H1 (cell line): ENCODE results near the gene BAZ2B. TPM values are rescaled to one million over a fixed set of nuclear protein-coding genes. Genes with fewer than 3 reads are reported as not detected.

Experiments used
- CTCF ChIA-PET: fragments of 300-600 bp; sonication (Branson Sonifier 250); formaldehyde crosslinking; loops from one replicate; lab custom pipeline; 2021; ENCODE audit not compliant: partially characterized antibody; lab: Charles Lee
- POLR2A ChIA-PET: fragments of 300-600 bp; sonication (Branson Sonifier 250); formaldehyde crosslinking; loops from one replicate; lab custom pipeline; 2021; ENCODE audit warnings: inconsistent platforms; ENCODE audit not compliant: partially characterized antibody; lab: Charles Lee
- DNase-seq, 2 experiments: peaks; one replicate each; pipeline versions ENCODE4 v3.0.0 to v3.0.0-alpha.2; 2010 to 2022; ENCODE audit warnings: low spot score in 2 of 2, low read depth in 1 of 2, mixed read lengths in 1 of 2
- FAIRE-seq: peaks from 2 replicates; lab custom pipeline; 2011; peaks lifted over from hg19 to GRCh38; lab: Jason Lieb, UNC
- H2AFZ ChIP-seq: 2 replicates; pipeline ENCODE4 v1.8.1; 2012; ENCODE audit warnings: low read length, inconsistent platforms
- H2AK5ac ChIP-seq: 2 replicates; pipeline ENCODE4 v1.6.1; 2013; ENCODE audit warnings: low read depth, low read length
- H2BK120ac ChIP-seq: replicated peaks from 2 replicates; pipeline ENCODE3; 2013; ENCODE audit warnings: low read depth, low read length, inconsistent platforms
- H2BK12ac ChIP-seq: 2 replicates; pipeline ENCODE4 v1.6.1; 2013; ENCODE audit warnings: low read depth, low read length
- H2BK15ac ChIP-seq: 2 replicates; pipeline ENCODE4 v1.6.1; 2013; ENCODE audit warnings: low read length
- H2BK20ac ChIP-seq: 2 replicates; pipeline ENCODE4 v1.6.1; 2013; ENCODE audit warnings: low read length
- H2BK5ac ChIP-seq: 2 replicates; pipeline ENCODE4 v1.6.1; 2013; ENCODE audit warnings: low read depth, low read length
- H3K14ac ChIP-seq: 2 replicates; pipeline ENCODE4 v1.6.1; 2013; ENCODE audit warnings: inconsistent platforms; ENCODE audit not compliant: insufficient read length
- H3K18ac ChIP-seq: 2 replicates; pipeline ENCODE4 v1.6.1; 2013; ENCODE audit warnings: low read length; ENCODE audit errors: extremely low read depth
- H3K23ac ChIP-seq: 2 replicates; pipeline ENCODE4 v1.6.1; 2013; ENCODE audit warnings: inconsistent platforms; ENCODE audit not compliant: insufficient read length
- H3K23me2 ChIP-seq: 2 replicates; pipeline ENCODE4 v1.6.1; 2013; ENCODE audit warnings: low read depth, low read length
- H3K27ac ChIP-seq: 2 replicates; pipeline ENCODE4 v1.6.1; 2011; ENCODE audit warnings: low read depth, low read length, inconsistent platforms
- H3K27me3 ChIP-seq, 4 experiments: replicated peaks in 1 of 4; 1 replicate in 1 of 4; 2 replicates in 3 of 4; pipeline versions ENCODE4 v1.6.1 to v1.8.1; 2011 to 2013; ENCODE audit warnings: low read length in 3 of 4, mild to moderate bottlenecking in 3 of 4, inconsistent platforms in 2 of 4, mixed read lengths in 2 of 4, moderate library complexity in 1 of 4; ENCODE audit not compliant: control insufficient read depth in 3 of 4, insufficient read depth in 3 of 4; ENCODE audit errors: extremely low read depth in 1 of 4
- H3K36me3 ChIP-seq, 4 experiments: 2 replicates each; pipeline versions ENCODE4 v1.6.1 to v1.8.1; 2011 to 2013; ENCODE audit warnings: mild to moderate bottlenecking in 4 of 4, low read length in 3 of 4, moderate library complexity in 2 of 4, control low read depth in 1 of 4, inconsistent platforms in 1 of 4; ENCODE audit not compliant: insufficient read depth in 4 of 4, control insufficient read depth in 2 of 4
- H3K4ac ChIP-seq: replicated peaks from 2 replicates; pipeline ENCODE3; 2013; ENCODE audit warnings: low read length, low read depth, mixed read lengths, inconsistent platforms; ENCODE audit not compliant: insufficient read length
- H3K4me1 ChIP-seq, 4 experiments: replicated peaks in 1 of 4; 1 replicate in 1 of 4; 2 replicates in 3 of 4; pipeline versions ENCODE4 v1.6.1 to v1.8.1; 2011 to 2013; ENCODE audit warnings: low read length in 3 of 4, inconsistent platforms in 2 of 4, mixed read lengths in 1 of 4; ENCODE audit not compliant: insufficient read depth in 4 of 4, control insufficient read depth in 3 of 4
- H3K4me2 ChIP-seq, 2 experiments: 2 replicates each; pipeline versions ENCODE4 v1.6.1 to v1.8.1; 2011 to 2013; ENCODE audit warnings: low read depth in 2 of 2, low read length in 2 of 2, control low read depth in 1 of 2, inconsistent platforms in 1 of 2, mild to moderate bottlenecking in 1 of 2; ENCODE audit not compliant: insufficient read depth in 1 of 2
- H3K4me3 ChIP-seq, 4 experiments: fragments of 200-600, 300-600 bp in 1 of 4; sonication (generic), shearing (Covaris generic), sonication (Bioruptor Twin) in 1 of 4; 2 replicates each; pipeline versions ENCODE4 v1.5.1 to v1.8.1; 2011 to 2016; ENCODE audit warnings: low read length in 4 of 4, low read depth in 3 of 4, control low read depth in 2 of 4, inconsistent platforms in 2 of 4, mild to moderate bottlenecking in 2 of 4, mixed read lengths in 1 of 4, moderate library complexity in 1 of 4; ENCODE audit not compliant: insufficient read depth in 2 of 4; ENCODE audit errors: extremely low read depth in 1 of 4
- H3K56ac ChIP-seq: replicated peaks from 2 replicates; pipeline ENCODE3; 2013; ENCODE audit warnings: low read depth, mild to moderate bottlenecking, mixed read lengths, low read length, inconsistent platforms; ENCODE audit not compliant: insufficient read length
- H3K79me1 ChIP-seq: 2 replicates; pipeline ENCODE4 v1.6.1; 2013; ENCODE audit warnings: low read depth, low read length, control low read depth
- H3K79me2 ChIP-seq, 2 experiments: 2 replicates each; pipeline versions ENCODE4 v1.6.1 to v1.8.1; 2012 to 2013; ENCODE audit warnings: low read length in 2 of 2, mild to moderate bottlenecking in 2 of 2, inconsistent platforms in 1 of 2; ENCODE audit not compliant: insufficient read depth in 2 of 2, control insufficient read depth in 1 of 2
- H3K9ac ChIP-seq, 4 experiments: replicated peaks in 1 of 4; 1 replicate in 1 of 4; 2 replicates in 3 of 4; pipeline versions ENCODE4 v1.6.1 to v1.8.1; 2011 to 2013; ENCODE audit warnings: low read depth in 3 of 4, low read length in 3 of 4, control low read depth in 2 of 4, mild to moderate bottlenecking in 2 of 4, moderate library complexity in 2 of 4, inconsistent platforms in 1 of 4; ENCODE audit errors: extremely low read depth in 1 of 4
- H3K9me3 ChIP-seq, 2 experiments: 2 replicates each; pipeline versions ENCODE4 v1.6.1 to v1.8.1; 2012 to 2013; ENCODE audit warnings: mild to moderate bottlenecking in 2 of 2, moderate library complexity in 2 of 2, control low read depth in 1 of 2, inconsistent platforms in 1 of 2, low read depth in 1 of 2, low read length in 1 of 2, mixed read lengths in 1 of 2; ENCODE audit not compliant: insufficient read depth in 2 of 2
- H4K20me1 ChIP-seq, 2 experiments: replicated peaks in 1 of 2; 2 replicates each; pipeline versions ENCODE3 to v1.8.1; 2011 to 2013; ENCODE audit warnings: inconsistent platforms in 2 of 2, low read length in 2 of 2, mild to moderate bottlenecking in 1 of 2; ENCODE audit not compliant: insufficient read depth in 2 of 2, control insufficient read depth in 1 of 2
- H4K5ac ChIP-seq: 2 replicates; pipeline ENCODE4 v1.6.1; 2013; ENCODE audit warnings: low read length, low read depth, mixed read lengths, inconsistent platforms; ENCODE audit not compliant: insufficient read length
- H4K8ac ChIP-seq: 2 replicates; pipeline ENCODE4 v1.8.0; 2013; ENCODE audit warnings: mild to moderate bottlenecking, moderate library complexity, low read length, inconsistent platforms; ENCODE audit not compliant: insufficient read depth; ENCODE audit errors: extremely low read depth
- H4K91ac ChIP-seq: replicated peaks from 2 replicates; pipeline ENCODE3; 2013; ENCODE audit warnings: low read length, mixed read lengths, inconsistent platforms; ENCODE audit not compliant: insufficient read length
- CTCF ChIP-seq, 3 experiments: IDR thresholded peaks; 1 replicate in 2 of 3; 2 replicates in 1 of 3; pipeline versions ENCODE4 v1.5.1 to v1.6.1; 2011; ENCODE audit warnings: low read length in 3 of 3, mild to moderate bottlenecking in 3 of 3, inconsistent platforms in 2 of 3, low read depth in 1 of 3, moderate library complexity in 1 of 3; ENCODE audit not compliant: insufficient read depth in 1 of 3; ENCODE audit errors: control extremely low read depth in 1 of 3
- MAFK ChIP-seq: IDR thresholded peaks from 2 replicates; pipeline ENCODE4 v1.6.1; 2012; ENCODE audit warnings: low read depth, mild to moderate bottlenecking, improper control_type of control experiment, low read length
- RBBP5 ChIP-seq: IDR thresholded peaks from 2 replicates; pipeline ENCODE4 v1.7.1; 2012; ENCODE audit warnings: low read depth, mild to moderate bottlenecking, inconsistent platforms, low read length, moderate library complexity, borderline replicate concordance
- SIX5 ChIP-seq: IDR thresholded peaks from 2 replicates; pipeline ENCODE4 v1.6.1; 2011; ENCODE audit warnings: mild to moderate bottlenecking, low read depth, low read length
- SP4 ChIP-seq: IDR thresholded peaks from 2 replicates; pipeline ENCODE4 v1.6.1; 2012; ENCODE audit warnings: low read length, inconsistent platforms
- SRF ChIP-seq: IDR thresholded peaks from 2 replicates; pipeline ENCODE4 v1.6.1; 2011; ENCODE audit warnings: mild to moderate bottlenecking, low read depth, low read length, moderate library complexity
- TAF1 ChIP-seq: IDR thresholded peaks from 2 replicates; pipeline ENCODE4 v1.6.1; 2011; ENCODE audit warnings: mild to moderate bottlenecking, low read depth, low read length
- TBP ChIP-seq: IDR thresholded peaks from 2 replicates; pipeline ENCODE4 v1.6.1; 2011; ENCODE audit warnings: low read depth, low read length, improper control_type of control experiment
- TEAD4 ChIP-seq: IDR thresholded peaks from 2 replicates; pipeline ENCODE4 v1.6.1; 2012; ENCODE audit warnings: low read depth, low read length, inconsistent platforms, mixed read lengths
- USF2 ChIP-seq: IDR thresholded peaks from 2 replicates; pipeline ENCODE4 v1.6.1; 2011; ENCODE audit warnings: low read length, improper control_type of control experiment
- ZNF274 ChIP-seq: IDR thresholded peaks from 2 replicates; pipeline ENCODE4 v1.7.0; 2012; ENCODE audit warnings: low read length, borderline replicate concordance; ENCODE audit errors: extremely low read depth
- WGBS, 2 experiments: shearing (Covaris generic) in 1 of 2; methylation state at CpG; one replicate each; pipeline versions ENCODE4 v1.1.6 to v1.1.7; 2013 to 2015; ENCODE audit warnings: low lambda C conversion rate in 2 of 2, mixed read lengths in 2 of 2, inconsistent platforms in 1 of 2, low coverage in 1 of 2, missing lambda C conversion rate in 1 of 2; ENCODE audit not compliant: insufficient replicate concordance in 2 of 2, insufficient coverage in 1 of 2, insufficient read length in 1 of 2; ENCODE audit errors: extremely low coverage in 1 of 2, missing lambda C conversion rate in 1 of 2; 5-methylcytosine and 5-hydroxymethylcytosine counted together
- polyA plus RNA-seq, 7 experiments: library from polyadenylated mRNA; depleted of rRNA in 3 of 7; stranded (reverse) in 5 of 7; unstranded in 2 of 7; fragments of >200 nt in 5 of 7; fragments of 200-250 nt in 2 of 7; gene quantifications; 1 replicate in 5 of 7; 2 replicates in 1 of 7; 4 replicates in 1 of 7; pipeline versions ENCODE4 v1.2.1 to v1.2.3, GENCODE V29; 2011 to 2013; ENCODE audit warnings: missing spikeins in 2 of 7, mixed read lengths in 2 of 7
- total RNA-seq: library from RNA; stranded (reverse); fragmentation: NEBNext Ultra II Directional; extraction: Animal tissue kit (Norgen Biotek cat#: 25700); gene quantifications from 2 replicates; pipeline ENCODE4 v1.2.1, GENCODE V29; 2021

The BAZ2B gene
- total and polyA plus RNA-seq, 2 of the 8 experiments (the other 6 are each of a cell fraction or from before 2014, with no cell fraction given): 15.2 to 46.3 TPM

- Histone ChIP-seq H4K91ac (no peak overlapping the region), H4K20me1 (peaks cover 0 to 2% of the 10 kb centered on the region in 2 experiments), H3K4me2 (no peak overlapping the region), H2AK5ac (no peak overlapping the region), H3K4me1 (no peaks in the 10 kb centered on the region), H3K23ac (no peak overlapping the region), H2BK120ac (no peak overlapping the region), H3K79me2 (no peaks in the 10 kb centered on the region), H4K5ac (no peak overlapping the region), H3K9me3 (no peaks in the 10 kb centered on the region), H3K14ac (no peak overlapping the region), H2BK20ac (no peak overlapping the region), H2AFZ (no peak overlapping the region), H3K56ac (no peak overlapping the region), H2BK12ac (no peak overlapping the region), H3K4ac (no peak overlapping the region), H3K36me3 (peaks cover 0 to 55% (median 15%) of the 10 kb centered on the region in 4 experiments; a peak in 6 of 8 replicates), H2BK5ac (no peak overlapping the region), H4K8ac (no peak overlapping the region), H3K9ac (no peak overlapping the region), H3K4me3 (no peak overlapping the region), H3K23me2 (no peaks in the 10 kb centered on the region), H3K27ac (no peak overlapping the region), H3K79me1 (no peaks in the 10 kb centered on the region), H3K18ac (no peak overlapping the region), H2BK15ac (no peak overlapping the region), H3K27me3 (no peaks in the 10 kb centered on the region)
- POLR2A ChIA-PET: no interaction called here
- no peak for DNase-seq
- WGBS, 2 experiments: 65% methylated on average over 2 of the region's 2 CpGs; no CpG with 5 or more reads in 1 of the 2 experiments
- CTCF ChIA-PET: interaction anchor here (0.5 kb wide), 1 partner anchor 437 kb away, joined by 3 read pairs; no protein-coding TSS in a partner anchor
- FAIRE-seq: no peak
- TF ChIP-seq USF2: no peak
- no peak for TF ChIP-seq SRF
- TF ChIP-seq SIX5: no peak
- no peak for TF ChIP-seq ZNF274
- TF ChIP-seq SP4: no peak
- no peak for TF ChIP-seq MAFK
- no peak for TF ChIP-seq CTCF (IDR thresholded peaks at IDR 0.05; ENCODE audit: control extremely low read depth in 1 of 3, insufficient read depth in 1 of 3, low read depth in 1 of 3, low read length in 3 of 3)
- no peak for TF ChIP-seq RBBP5
- no peak for TF ChIP-seq TEAD4
- TF ChIP-seq TAF1: no peak
- no peak for TF ChIP-seq TBP
Observed at GRCh38 chr2:159371506-159371905, 244.8 kb downstream of the BAZ2B start.
